Neural cell (in vitro differentiated cells): ENCODE results near the gene RADX. TPM values are rescaled to one million over a fixed set of nuclear protein-coding genes. Genes with fewer than 3 reads are reported as not detected.

Experiments used
- H2AFZ ChIP-seq: fragments of 200-600, 300-800 bp; sonication (generic), shearing (Covaris generic); 2 replicates; pipeline ENCODE4 v1.6.0; 2014; ENCODE audit warnings: low read depth, mild to moderate bottlenecking, antibody characterized with exemption, low read length, moderate library complexity
- H3F3A ChIP-seq: fragments of 200-600 bp; shearing (Covaris generic); 2 replicates; pipeline ENCODE4 v1.6.1; 2016; ENCODE audit warnings: mild to moderate bottlenecking, moderate library complexity, mixed read lengths, antibody characterized with exemption, low read length; ENCODE audit not compliant: insufficient read depth, poor library complexity, severe bottlenecking
- H3K27ac ChIP-seq: fragments of 200-600, 300-800 bp; sonication (generic), shearing (Covaris generic); 2 replicates; pipeline ENCODE4 v1.5.1; 2014; ENCODE audit warnings: mild to moderate bottlenecking, low read length, moderate library complexity
- H3K27me3 ChIP-seq: fragments of 300-800, 200-600 bp; sonication (generic), shearing (Covaris generic); 2 replicates; pipeline ENCODE4 v1.6.0; 2014; ENCODE audit warnings: mild to moderate bottlenecking, low read depth, low read length, moderate library complexity; ENCODE audit not compliant: insufficient read depth
- H3K36me3 ChIP-seq: fragments of 300-800, 200-600 bp; sonication (generic), shearing (Covaris generic); 2 replicates; pipeline ENCODE4 v1.5.1; 2014; ENCODE audit warnings: mild to moderate bottlenecking, antibody characterized with exemption, low read length, moderate library complexity; ENCODE audit not compliant: insufficient read depth
- H3K4me2 ChIP-seq: fragments of 300-800, 200-600 bp; sonication (generic), shearing (Covaris generic); 2 replicates; pipeline ENCODE4 v1.6.0; 2014; ENCODE audit warnings: mild to moderate bottlenecking, low read length
- H3K4me3 ChIP-seq: fragments of 300-800, 200-600 bp; sonication (generic), shearing (Covaris generic); 2 replicates; pipeline ENCODE4 v1.5.1; 2014; ENCODE audit warnings: mild to moderate bottlenecking, low read length, moderate library complexity
- H3K79me2 ChIP-seq: fragments of 200-600 bp; shearing (Covaris generic); replicated peaks from 2 replicates; pipeline ENCODE4 v1.6.0; 2014; ENCODE audit warnings: mild to moderate bottlenecking, low read length, moderate library complexity; ENCODE audit not compliant: insufficient read depth
- H3K9ac ChIP-seq: fragments of 300-800, 200-600 bp; sonication (generic), shearing (Covaris generic); 2 replicates; pipeline ENCODE4 v1.6.1; 2016; ENCODE audit warnings: mild to moderate bottlenecking, low read length, mixed read lengths
- H3K9me2 ChIP-seq: fragments of 200-600 bp; shearing (Covaris generic); 2 replicates; pipeline ENCODE4 v1.6.1; 2016; ENCODE audit warnings: mild to moderate bottlenecking, low read length, mixed read lengths; ENCODE audit not compliant: insufficient read depth
- H3K9me3 ChIP-seq: fragments of 200-600, 300-800 bp; sonication (generic), shearing (Covaris generic); 2 replicates; pipeline ENCODE4 v1.6.1; 2016; ENCODE audit warnings: mild to moderate bottlenecking, mixed run types, low read length, moderate library complexity, mixed read lengths
- H4K20me1 ChIP-seq: fragments of 200-600 bp; shearing (Covaris generic); 2 replicates; pipeline ENCODE4 v1.6.1; 2016; ENCODE audit warnings: mild to moderate bottlenecking, mixed run types; ENCODE audit not compliant: insufficient read depth
- EP300 ChIP-seq: fragments of 450-650 bp; conservative IDR thresholded peaks from 2 replicates; pipeline ENCODE4 v1.6.1; 2014; ENCODE audit warnings: antibody characterized with exemption, mild to moderate bottlenecking, moderate library complexity; ENCODE audit not compliant: poor library complexity, severe bottlenecking
- EZH2 ChIP-seq: fragments of 200-600, 300-800 bp; shearing (Covaris generic), sonication (generic); IDR thresholded peaks from 2 replicates; pipeline ENCODE4 v1.6.1; 2014; ENCODE audit warnings: antibody characterized with exemption, low read length, borderline replicate concordance, mild to moderate bottlenecking; ENCODE audit not compliant: insufficient read depth, poor library complexity, severe bottlenecking
- MXI1 ChIP-seq: fragments of 450-650 bp; conservative IDR thresholded peaks from 2 replicates; pipeline ENCODE4 v1.6.1; 2014; ENCODE audit warnings: antibody characterized with exemption, mild to moderate bottlenecking; ENCODE audit not compliant: poor library complexity, severe bottlenecking
- RAD21 ChIP-seq: fragments of 450-650 bp; conservative IDR thresholded peaks from 2 replicates; pipeline ENCODE4 v1.6.1; 2014; ENCODE audit warnings: antibody characterized with exemption, mild to moderate bottlenecking, moderate library complexity
- SMC3 ChIP-seq: fragments of 450-650 bp; conservative IDR thresholded peaks from 2 replicates; pipeline ENCODE4 v1.6.1; 2014; ENCODE audit warnings: antibody characterized with exemption, mild to moderate bottlenecking, moderate library complexity; ENCODE audit not compliant: poor library complexity
- TAF1 ChIP-seq: IDR thresholded peaks from 2 replicates; pipeline ENCODE4 v1.6.1; 2012; ENCODE audit warnings: low read depth
- polyA plus RNA-seq: library from polyadenylated mRNA; depleted of rRNA; stranded (reverse); fragments of >200 nt; gene quantifications from 2 replicates; pipeline ENCODE4 v1.2.3, GENCODE V29; 2014
- TF ChIP-seq, protein P1 (sequence below): IDR thresholded peaks from 2 replicates; pipeline ENCODE4 v1.6.1; 2012; ENCODE audit warnings: borderline replicate concordance
- TF ChIP-seq, protein P2 (sequence below): fragments of 450-650 bp; IDR thresholded peaks from 2 replicates; pipeline ENCODE4 v1.5.1; 2014; ENCODE audit warnings: antibody characterized with exemption, mild to moderate bottlenecking, moderate library complexity; ENCODE audit not compliant: poor library complexity, severe bottlenecking

Gene RADX
- polyA plus RNA-seq, 1 donor from 2014 or later: 78.9 TPM

DNA sequence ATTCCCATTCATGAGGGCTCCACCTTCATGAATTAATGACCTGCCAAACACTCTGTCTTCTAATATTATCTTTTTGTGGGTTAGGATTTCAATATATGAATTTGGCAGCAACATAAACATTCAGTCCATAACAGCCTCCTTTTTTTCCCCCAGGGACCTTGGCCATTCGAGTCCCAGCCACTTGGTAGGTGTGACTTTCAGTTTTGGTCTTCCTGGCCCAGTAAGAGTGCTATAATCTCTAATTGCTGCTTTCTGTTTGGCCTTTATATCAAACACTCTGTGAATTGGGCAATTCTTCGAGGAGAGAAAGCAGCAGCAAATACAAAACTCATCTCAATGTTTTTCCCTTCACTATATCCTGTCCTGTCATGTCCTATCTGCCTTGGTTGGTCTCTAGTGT lies 12.4 kb upstream of the RADX start:
- Histone ChIP-seq H4K20me1 (no peaks in the 10 kb centered on the region), H3F3A (no peaks in the 10 kb centered on the region), H3K9me2 (no peaks in the 10 kb centered on the region), H3K36me3 (no peaks in the 10 kb centered on the region), H3K27ac (no peak overlapping the region), H3K27me3 (no peaks in the 10 kb centered on the region), H3K4me2 (no peak overlapping the region), H3K4me3 (no peak overlapping the region), H3K9me3 (no peaks in the 10 kb centered on the region), H3K9ac (no peak overlapping the region), H3K79me2 (no peaks in the 10 kb centered on the region), H2AFZ (no peak overlapping the region)
- TF ChIP-seq MXI1 (no peak), TAF1 (no peak), SMC3 (no peak), EP300 (no peak), RAD21 (no peak), EZH2 (no peak)
- TF ChIP-seq, protein P1, sequence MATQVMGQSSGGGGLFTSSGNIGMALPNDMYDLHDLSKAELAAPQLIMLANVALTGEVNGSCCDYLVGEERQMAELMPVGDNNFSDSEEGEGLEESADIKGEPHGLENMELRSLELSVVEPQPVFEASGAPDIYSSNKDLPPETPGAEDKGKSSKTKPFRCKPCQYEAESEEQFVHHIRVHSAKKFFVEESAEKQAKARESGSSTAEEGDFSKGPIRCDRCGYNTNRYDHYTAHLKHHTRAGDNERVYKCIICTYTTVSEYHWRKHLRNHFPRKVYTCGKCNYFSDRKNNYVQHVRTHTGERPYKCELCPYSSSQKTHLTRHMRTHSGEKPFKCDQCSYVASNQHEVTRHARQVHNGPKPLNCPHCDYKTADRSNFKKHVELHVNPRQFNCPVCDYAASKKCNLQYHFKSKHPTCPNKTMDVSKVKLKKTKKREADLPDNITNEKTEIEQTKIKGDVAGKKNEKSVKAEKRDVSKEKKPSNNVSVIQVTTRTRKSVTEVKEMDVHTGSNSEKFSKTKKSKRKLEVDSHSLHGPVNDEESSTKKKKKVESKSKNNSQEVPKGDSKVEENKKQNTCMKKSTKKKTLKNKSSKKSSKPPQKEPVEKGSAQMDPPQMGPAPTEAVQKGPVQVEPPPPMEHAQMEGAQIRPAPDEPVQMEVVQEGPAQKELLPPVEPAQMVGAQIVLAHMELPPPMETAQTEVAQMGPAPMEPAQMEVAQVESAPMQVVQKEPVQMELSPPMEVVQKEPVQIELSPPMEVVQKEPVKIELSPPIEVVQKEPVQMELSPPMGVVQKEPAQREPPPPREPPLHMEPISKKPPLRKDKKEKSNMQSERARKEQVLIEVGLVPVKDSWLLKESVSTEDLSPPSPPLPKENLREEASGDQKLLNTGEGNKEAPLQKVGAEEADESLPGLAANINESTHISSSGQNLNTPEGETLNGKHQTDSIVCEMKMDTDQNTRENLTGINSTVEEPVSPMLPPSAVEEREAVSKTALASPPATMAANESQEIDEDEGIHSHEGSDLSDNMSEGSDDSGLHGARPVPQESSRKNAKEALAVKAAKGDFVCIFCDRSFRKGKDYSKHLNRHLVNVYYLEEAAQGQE: no peak

DNA sequence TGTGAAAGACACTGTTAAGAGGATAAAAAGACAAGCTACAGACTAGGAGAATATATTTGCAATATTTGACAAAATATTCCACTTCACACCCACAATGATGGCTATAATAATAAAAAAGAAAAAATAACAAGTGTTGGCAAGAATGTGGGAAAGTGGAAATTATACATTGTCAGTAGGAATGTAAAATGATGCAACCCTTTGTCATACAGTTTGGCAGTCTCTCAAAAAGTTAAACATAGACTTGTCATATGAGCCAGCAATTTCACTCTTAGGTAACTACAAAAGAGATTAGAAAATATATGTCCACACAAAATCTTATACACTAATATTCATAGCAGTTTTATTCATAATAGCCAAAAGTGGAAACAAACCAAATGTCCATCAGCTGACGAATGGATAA lies 5.2 kb upstream of the RADX start:
- Histone ChIP-seq H3K4me3 (no peak overlapping the region), H3K79me2 (no peaks in the 10 kb centered on the region), H2AFZ (no peak overlapping the region), H3F3A (no peaks in the 10 kb centered on the region), H3K9ac (no peak overlapping the region), H3K4me2 (no peak overlapping the region), H3K27me3 (no peaks in the 10 kb centered on the region), H4K20me1 (no peaks in the 10 kb centered on the region), H3K9me2 (no peaks in the 10 kb centered on the region), H3K36me3 (no peaks in the 10 kb centered on the region), H3K27ac (no peak overlapping the region), H3K9me3 (no peaks in the 10 kb centered on the region)
- no peak for TF ChIP-seq EP300
- TF ChIP-seq, protein P2, sequence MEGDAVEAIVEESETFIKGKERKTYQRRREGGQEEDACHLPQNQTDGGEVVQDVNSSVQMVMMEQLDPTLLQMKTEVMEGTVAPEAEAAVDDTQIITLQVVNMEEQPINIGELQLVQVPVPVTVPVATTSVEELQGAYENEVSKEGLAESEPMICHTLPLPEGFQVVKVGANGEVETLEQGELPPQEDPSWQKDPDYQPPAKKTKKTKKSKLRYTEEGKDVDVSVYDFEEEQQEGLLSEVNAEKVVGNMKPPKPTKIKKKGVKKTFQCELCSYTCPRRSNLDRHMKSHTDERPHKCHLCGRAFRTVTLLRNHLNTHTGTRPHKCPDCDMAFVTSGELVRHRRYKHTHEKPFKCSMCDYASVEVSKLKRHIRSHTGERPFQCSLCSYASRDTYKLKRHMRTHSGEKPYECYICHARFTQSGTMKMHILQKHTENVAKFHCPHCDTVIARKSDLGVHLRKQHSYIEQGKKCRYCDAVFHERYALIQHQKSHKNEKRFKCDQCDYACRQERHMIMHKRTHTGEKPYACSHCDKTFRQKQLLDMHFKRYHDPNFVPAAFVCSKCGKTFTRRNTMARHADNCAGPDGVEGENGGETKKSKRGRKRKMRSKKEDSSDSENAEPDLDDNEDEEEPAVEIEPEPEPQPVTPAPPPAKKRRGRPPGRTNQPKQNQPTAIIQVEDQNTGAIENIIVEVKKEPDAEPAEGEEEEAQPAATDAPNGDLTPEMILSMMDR: no peak
- TF ChIP-seq MXI1: no peak
- TF ChIP-seq RAD21: no peak
- TF ChIP-seq, protein P1: no peak
